ENCODE results near the gene RFX3.

- TF ChIP-seq CTCF (IDR thresholded peaks at IDR 0.05), result no peak
- TF ChIP-seq POLR2A (IDR thresholded peaks at IDR 0.05), result no peak
- TF ChIP-seq POLR2AphosphoS5 (IDR thresholded peaks at IDR 0.05; ENCODE audit: insufficient read depth in 1 of 2, low read depth in 1 of 2), result no peak
Measured at GRCh38 chr9:3391414-3391813, 134.4 kb downstream of the RFX3 start.
